T-helper 2 cell treated with Interferon-gamma antibody and Interleukin-4, amounts not matched to agents 100 ng/mL and 5 ng/mL, for 36 hours (primary cell): ENCODE results near the gene EIF2B1. TPM values are rescaled to one million over a fixed set of nuclear protein-coding genes. Genes with fewer than 3 reads are reported as not detected.

Source experiments
- intact Hi-C: fragments of 100-400 bp; cut with micrococcal nuclease; formaldehyde crosslinking; loops from one replicate; pipeline ENCODE4 v1.15.1; 2023
- total RNA-seq: library from RNA; stranded (reverse); gene quantifications from 2 replicates; pipeline ENCODE4 v1.2.3, GENCODE V29; 2022

EIF2B1 gene
- total RNA-seq, 1 donor from 2014 or later: 71.9 TPM

GRCh38 chr12:123571343-123571813, 62.1 kb downstream of the EIF2B1 start:
- intact Hi-C loops: no loop called here

Other genes starting within 250 kb of the EIF2B1 start
- 64.9 and 65.8 TPM in 2 replicates for gene KMT5A, start 249.6 kb downstream of the EIF2B1 start, total RNA-seq
- 7.1 and 7.5 TPM in 2 replicates for gene RILPL2, start 197.0 kb downstream of the EIF2B1 start, total RNA-seq
- gene SNRNP35, start 175.5 kb downstream of the EIF2B1 start, total RNA-seq: 27.6 and 32.4 TPM in 2 replicates
- gene RILPL1, start 100.0 kb downstream of the EIF2B1 start, total RNA-seq: 0.70 and 1.2 TPM in 2 replicates
- gene TMED2, start 49.1 kb downstream of the EIF2B1 start, total RNA-seq: 194 and 215 TPM in 2 replicates
- gene DDX55, start 31.6 kb downstream of the EIF2B1 start, total RNA-seq: 44.7 and 46.8 TPM in 2 replicates
- gene GTF2H3, start 143 bp upstream of the EIF2B1 start, total RNA-seq: 45.4 and 49.6 TPM in 2 replicates
- 2.3 and 2.6 TPM in 2 replicates for gene TCTN2, start 37.4 kb upstream of the EIF2B1 start, total RNA-seq
- 57.8 and 61.0 TPM in 2 replicates for gene ATP6V0A2, start 78.7 kb upstream of the EIF2B1 start, total RNA-seq
- gene DNAH10, start 128.6 kb upstream of the EIF2B1 start, total RNA-seq: 0.14 and 0.25 TPM in 2 replicates